A549 (cell line): ENCODE measurements around the gene PPP1R37.

Experiments
- MAX ChIP-seq: IDR thresholded peaks from 2 replicates; pipeline ENCODE4 v1.6.1; 2012
- TF ChIP-seq, protein P1 (sequence below): fragments of >200 bp; sonication (Bioruptor Twin); formaldehyde crosslinking; IDR thresholded peaks from 3 replicates; pipeline ENCODE4 v1.5.1; 2016

DNA sequence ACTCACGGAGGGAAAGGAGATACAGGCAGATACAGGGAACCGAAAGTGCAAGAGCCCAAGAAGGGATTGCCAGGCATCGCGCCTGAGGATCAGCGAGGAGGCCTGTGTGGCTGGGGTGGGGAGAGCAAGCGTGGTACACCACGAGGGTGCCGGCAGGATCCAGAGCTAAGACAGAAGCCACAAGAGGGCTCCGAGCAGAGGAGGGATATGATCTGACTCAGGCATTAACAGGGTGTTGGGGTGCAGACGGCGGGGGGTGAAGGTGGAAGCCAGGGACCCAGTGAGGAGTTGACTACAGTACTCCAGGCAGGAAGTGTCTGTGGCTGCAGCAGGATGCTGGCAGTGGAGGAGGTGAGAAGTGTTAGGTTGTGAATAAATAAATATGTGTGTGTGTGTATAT is 5.4 kb upstream of the PPP1R37 start:
- TF ChIP-seq, protein P1, sequence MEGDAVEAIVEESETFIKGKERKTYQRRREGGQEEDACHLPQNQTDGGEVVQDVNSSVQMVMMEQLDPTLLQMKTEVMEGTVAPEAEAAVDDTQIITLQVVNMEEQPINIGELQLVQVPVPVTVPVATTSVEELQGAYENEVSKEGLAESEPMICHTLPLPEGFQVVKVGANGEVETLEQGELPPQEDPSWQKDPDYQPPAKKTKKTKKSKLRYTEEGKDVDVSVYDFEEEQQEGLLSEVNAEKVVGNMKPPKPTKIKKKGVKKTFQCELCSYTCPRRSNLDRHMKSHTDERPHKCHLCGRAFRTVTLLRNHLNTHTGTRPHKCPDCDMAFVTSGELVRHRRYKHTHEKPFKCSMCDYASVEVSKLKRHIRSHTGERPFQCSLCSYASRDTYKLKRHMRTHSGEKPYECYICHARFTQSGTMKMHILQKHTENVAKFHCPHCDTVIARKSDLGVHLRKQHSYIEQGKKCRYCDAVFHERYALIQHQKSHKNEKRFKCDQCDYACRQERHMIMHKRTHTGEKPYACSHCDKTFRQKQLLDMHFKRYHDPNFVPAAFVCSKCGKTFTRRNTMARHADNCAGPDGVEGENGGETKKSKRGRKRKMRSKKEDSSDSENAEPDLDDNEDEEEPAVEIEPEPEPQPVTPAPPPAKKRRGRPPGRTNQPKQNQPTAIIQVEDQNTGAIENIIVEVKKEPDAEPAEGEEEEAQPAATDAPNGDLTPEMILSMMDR = no peak
- TF ChIP-seq MAX = no peak
